ENCODE results near the gene ADAMTSL1.

Gene ADAMTSL1

GRCh38 chr9:18662320-18662719, 188.4 kb downstream of the ADAMTSL1 start:
- DNase-seq (ENCODE audit: low spot score): no peak

- no peak for DNase-seq (ENCODE audit: low spot score)
Measured at GRCh38 chr9:18665947-18666346, 192.0 kb downstream of the ADAMTSL1 start.

GRCh38 chr9:18666348-18666747, 192.4 kb downstream of the ADAMTSL1 start:
- no peak for DNase-seq (ENCODE audit: low spot score)

GRCh38 chr9:18666986-18667772, 193.2 kb downstream of the ADAMTSL1 start:
- no peak for DNase-seq (ENCODE audit: low spot score)

- DNase-seq (ENCODE audit: low spot score): no peak
Measured at GRCh38 chr9:18668944-18669343, 195.0 kb downstream of the ADAMTSL1 start.

GRCh38 chr9:18672706-18673105, 198.8 kb downstream of the ADAMTSL1 start:
- DNase-seq (ENCODE audit: low spot score): no peak

- no peak for DNase-seq (ENCODE audit: low spot score)
Measured at GRCh38 chr9:18673179-18673578, 199.2 kb downstream of the ADAMTSL1 start.

GRCh38 chr9:18675332-18675731, 201.4 kb downstream of the ADAMTSL1 start:
- DNase-seq (ENCODE audit: low spot score): no peak

- no peak for DNase-seq (ENCODE audit: low spot score)
Measured at GRCh38 chr9:18675973-18676372, 202.0 kb downstream of the ADAMTSL1 start.

GRCh38 chr9:18676525-18676924, 202.6 kb downstream of the ADAMTSL1 start:
- no peak for DNase-seq (ENCODE audit: low spot score)

GRCh38 chr9:18678821-18679590, 205.1 kb downstream of the ADAMTSL1 start:
- DNase-seq (ENCODE audit: low spot score): no peak

- no peak for DNase-seq (ENCODE audit: low spot score)
Measured at GRCh38 chr9:18682907-18683306, 209.0 kb downstream of the ADAMTSL1 start.

- DNase-seq (ENCODE audit: low spot score): no peak
Measured at GRCh38 chr9:18683312-18683711, 209.4 kb downstream of the ADAMTSL1 start.

- no peak for DNase-seq (ENCODE audit: low spot score)
Measured at GRCh38 chr9:18683851-18684250, 209.9 kb downstream of the ADAMTSL1 start.

GRCh38 chr9:18684593-18685317, 210.8 kb downstream of the ADAMTSL1 start:
- no peak for DNase-seq (ENCODE audit: low spot score)

- DNase-seq (ENCODE audit: low spot score): no peak
Measured at GRCh38 chr9:18688581-18689565, 214.9 kb downstream of the ADAMTSL1 start.

GRCh38 chr9:18689921-18690320, 216.0 kb downstream of the ADAMTSL1 start:
- no peak for DNase-seq (ENCODE audit: low spot score)

GRCh38 chr9:18692268-18692667, 218.3 kb downstream of the ADAMTSL1 start:
- no peak for DNase-seq (ENCODE audit: low spot score)

GRCh38 chr9:18692962-18693361, 219.0 kb downstream of the ADAMTSL1 start:
- DNase-seq (ENCODE audit: low spot score): no peak

- DNase-seq (ENCODE audit: low spot score): no peak
Measured at GRCh38 chr9:18694959-18695668, 221.2 kb downstream of the ADAMTSL1 start.

GRCh38 chr9:18698992-18699391, 225.0 kb downstream of the ADAMTSL1 start:
- no peak for DNase-seq (ENCODE audit: low spot score)
